HTR-8/SVneo (cell line): ENCODE results near the gene FAM81A.
A peak's percentile ranks its signal among the peaks of the same experiment; 100 is the strongest.

Experiments used
- DNase-seq: peaks from one replicate; pipeline ENCODE4 v3.0.0; 2011; ENCODE audit warnings: low spot score, mixed read lengths; ENCODE audit not compliant: insufficient read length
- FAIRE-seq: peaks from 2 replicates; lab custom pipeline; 2011; peaks lifted over from hg19 to GRCh38; lab: Jason Lieb, UNC

Gene FAM81A

DNA sequence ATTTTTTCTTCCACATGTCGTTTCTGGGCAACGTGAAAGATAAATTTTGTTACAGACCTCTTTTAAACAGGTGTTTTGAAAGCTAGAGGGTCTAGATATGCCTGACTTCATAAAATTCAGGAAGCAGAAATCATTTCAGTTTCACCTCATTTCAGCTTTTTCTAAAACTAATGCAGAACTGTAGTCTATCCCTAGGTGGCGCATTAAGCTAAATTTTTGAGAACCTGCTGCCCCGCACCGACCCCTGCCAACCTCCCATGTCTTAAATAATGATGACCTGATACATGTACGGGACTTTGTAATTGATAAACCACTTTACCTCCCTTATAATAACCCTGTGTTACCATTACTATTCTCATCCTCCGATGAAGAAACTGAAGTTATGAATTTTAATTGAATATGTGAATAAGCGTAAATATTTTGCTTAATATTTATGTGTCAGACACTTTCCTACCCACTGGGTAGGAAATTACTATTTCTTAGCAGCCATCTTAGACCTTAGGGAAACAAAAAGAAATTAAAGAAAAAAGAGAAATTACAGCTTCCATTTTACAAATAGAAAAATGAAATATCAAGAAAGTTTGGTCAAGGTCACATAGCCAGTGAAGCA lies 94.9 kb downstream of the FAM81A start:
- peak; percentile 38 for DNase-seq
- no peak for FAIRE-seq

DNA sequence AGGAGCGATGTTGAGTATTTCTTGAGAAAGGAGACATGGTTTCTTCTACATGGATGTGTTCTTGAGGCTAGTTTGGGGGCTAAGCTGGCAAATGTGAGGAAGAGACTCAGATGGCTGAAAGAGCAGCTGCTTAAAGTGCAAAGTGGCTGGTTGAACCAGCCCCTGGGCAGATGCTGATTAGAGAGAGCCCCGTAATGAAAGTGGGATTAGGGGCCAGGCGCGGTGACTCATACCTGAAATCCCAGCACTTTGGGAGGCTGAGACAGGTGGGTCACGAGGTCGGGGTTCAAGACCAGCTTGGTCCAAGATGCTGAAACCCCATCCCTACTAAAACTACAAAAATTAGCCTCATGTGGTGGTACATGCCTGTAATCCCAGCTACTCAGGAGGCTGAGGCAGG lies 98.6 kb downstream of the FAM81A start:
- FAIRE-seq = no peak
- no peak for DNase-seq

DNA sequence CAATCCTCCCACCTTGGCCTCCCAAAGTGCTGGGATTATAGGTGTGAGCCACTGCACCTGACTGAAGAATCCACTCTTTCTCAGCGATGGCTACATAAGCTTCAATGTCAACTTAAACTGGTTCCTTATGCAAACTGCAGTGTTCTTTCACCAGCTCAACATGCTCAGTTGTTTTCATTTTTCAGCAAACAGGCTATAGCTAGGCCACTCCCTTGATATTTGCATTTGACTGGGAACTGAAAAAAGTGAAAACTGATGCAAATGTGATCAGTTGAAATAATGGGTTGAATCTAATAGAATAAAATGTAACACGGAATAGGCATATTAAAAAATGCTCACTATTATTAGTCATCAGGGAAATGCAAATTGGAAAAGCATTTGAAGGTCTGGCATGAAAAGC lies 99.4 kb downstream of the FAM81A start:
- no peak for DNase-seq
- no peak for FAIRE-seq

GRCh38 chr15:59538494-59538893 lies 100.5 kb downstream of the FAM81A start:
- DNase-seq (no peak), FAIRE-seq (no peak)

- FAIRE-seq = no peak
- DNase-seq = no peak
These were observed 101.8 kb downstream of the FAM81A start for GRCh38 chr15:59539799-59540198.

- no peak for FAIRE-seq
- DNase-seq = no peak
These were observed 102.7 kb downstream of the FAM81A start for GRCh38 chr15:59540654-59541053.

DNA sequence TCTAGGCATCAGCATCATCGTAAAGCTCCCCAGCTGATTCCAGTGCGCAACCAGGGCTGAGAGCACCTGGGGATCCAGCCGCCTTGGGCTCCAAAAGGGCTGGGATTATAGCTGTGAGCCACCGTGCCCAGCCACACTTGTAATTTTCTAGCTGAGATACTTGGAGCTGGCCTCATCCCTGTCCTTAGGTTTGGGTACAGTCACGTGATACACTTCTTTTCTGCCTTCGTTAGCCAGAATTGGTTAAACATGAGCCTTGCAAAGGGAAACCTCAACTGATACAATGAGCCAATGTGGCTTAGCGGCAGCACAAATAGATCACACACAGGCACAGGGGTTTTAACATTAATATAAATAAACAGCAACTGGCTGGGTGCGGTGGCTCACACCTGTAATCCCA lies 103.8 kb downstream of the FAM81A start:
- DNase-seq = no peak
- no peak for FAIRE-seq

DNA sequence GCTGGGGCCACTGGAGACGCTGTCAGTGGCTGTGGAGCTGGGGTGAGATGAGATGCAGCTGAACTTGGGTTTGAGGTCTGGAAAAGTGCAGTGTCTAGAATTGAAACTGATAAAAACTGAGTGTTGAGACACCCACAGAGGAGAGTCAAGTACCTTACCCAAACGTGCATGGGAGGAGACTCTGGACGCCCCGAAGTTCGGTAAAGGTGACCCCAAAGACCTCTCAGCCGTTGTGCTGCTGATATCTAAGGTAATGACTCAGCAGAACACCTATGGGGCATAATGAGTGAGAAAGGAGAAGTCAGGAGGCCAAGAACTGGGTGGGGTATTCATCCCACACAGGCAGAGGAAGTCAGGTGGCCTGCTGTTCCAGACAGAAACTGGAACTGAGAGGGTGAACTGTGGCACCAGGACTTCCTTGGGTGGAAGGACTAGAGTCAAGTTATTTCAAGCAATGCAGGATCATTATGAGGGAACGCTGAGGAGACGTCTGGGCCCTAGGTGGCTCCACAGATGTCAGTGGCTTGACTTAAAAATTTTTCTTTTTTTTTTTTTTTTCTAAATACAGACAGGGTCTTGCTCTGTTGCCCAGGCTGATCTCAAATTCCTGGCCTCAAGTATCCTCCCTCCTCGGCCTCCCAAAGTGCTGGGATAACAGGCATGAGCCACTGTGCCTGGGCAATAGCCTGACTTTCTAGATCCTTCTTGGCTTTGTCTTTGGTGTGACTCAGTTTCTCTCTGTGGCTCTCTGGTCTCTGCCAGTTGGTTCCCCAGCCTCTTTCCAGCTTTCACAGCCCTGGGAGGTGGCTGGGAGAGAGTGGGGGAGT lies 105.9 kb downstream of the FAM81A start:
- no peak for DNase-seq

DNA sequence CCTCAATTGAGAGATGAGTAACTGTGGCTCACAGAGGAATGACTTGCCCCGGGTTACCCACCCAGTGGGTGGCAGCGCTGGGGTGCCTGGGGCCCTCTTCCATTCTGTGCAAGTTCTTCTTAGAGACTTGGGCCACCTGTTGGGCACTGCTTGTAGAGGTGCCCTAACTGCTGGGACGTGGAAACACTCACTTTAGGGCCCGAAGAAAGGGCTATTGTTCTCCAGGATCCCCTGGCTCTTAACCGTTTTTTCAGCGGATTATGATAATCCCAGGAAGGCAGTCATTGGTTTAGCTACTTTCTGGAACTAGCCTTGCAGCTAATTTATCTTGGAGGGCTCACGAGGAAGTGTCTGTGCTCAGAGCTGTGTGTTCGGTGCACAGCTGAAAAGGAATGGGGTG lies 107.6 kb downstream of the FAM81A start:
- DNase-seq = no peak
- FAIRE-seq = no peak

More for the DNA sequence above, 105.9 kb downstream of the FAM81A start:
- FAIRE-seq = no peak

DNA sequence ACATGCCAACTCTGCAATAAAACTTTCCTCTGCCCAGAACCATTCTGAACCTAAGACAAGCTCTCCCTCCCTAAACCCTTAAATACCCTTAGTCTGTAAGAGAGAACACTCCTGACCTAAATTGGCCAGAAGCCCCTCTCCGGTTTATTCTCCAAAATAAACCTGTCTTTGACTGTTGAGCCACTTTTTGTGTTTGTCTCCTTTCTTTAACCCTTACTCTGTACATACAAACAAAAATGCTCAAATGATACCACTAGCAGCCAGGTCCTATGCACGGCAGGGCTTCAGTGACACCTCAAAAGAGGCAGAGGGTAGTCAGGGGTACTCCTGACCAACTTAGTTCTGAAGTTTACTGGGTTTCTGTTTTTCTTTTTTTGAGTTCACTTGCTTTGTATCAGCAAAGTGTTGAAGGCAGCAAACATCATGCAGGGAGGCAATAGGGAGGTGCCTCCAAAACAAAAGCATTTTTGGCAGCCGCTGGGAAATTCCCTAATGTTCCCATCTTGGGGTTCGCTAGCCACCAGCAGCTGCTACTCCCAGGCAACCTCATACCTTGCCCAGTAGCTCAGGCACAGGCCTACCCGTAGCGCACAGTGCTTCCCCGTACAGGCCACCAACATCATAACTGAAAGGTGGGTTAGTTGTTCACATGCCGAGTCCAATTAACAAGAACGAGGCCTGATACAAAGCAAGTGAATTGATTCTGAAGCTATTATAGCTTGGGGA lies 110.7 kb downstream of the FAM81A start:
- FAIRE-seq (no peak), DNase-seq (no peak)

DNA sequence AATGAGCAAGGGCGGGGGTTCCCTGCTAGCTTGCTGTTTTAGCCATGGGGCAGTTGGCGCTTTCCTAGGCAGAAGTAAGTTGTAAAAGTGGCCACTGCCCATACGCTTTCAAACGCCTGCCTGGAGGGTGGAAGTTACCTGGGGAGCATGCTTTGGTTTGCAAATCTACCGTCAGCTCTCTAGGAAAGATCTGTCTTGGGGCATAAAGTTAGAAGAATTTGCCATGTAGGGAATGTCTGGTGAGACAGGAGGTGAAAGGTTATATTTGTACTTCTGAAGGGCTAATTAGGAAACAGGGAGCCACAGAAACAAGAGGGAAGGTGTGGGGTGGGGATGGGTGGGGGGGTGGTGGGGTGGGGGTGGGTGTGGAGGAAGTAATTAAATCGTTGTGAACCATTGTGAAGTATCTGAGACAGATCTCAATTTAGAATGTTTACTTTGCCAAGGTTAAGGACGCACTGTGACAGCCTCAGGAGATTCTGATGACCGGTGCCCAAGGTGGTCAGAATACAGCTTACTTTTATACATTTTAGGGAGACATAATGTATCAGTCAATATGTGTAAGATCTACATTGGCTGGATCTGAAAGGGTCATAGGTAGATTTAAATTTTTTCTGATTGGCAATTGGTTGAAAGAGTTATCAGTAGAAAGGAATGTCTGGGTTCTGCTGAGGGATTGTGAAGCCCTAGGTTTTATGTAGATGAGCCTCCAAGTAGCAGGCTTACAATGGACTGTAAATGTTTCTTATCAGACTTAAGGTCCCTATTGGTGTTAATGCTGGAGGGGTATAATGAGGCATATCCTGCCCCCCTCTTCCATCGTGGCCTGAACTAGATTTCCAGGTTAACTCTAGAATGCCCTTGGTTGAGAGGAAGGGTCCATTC lies 111.6 kb downstream of the FAM81A start:
- DNase-seq = no peak
- FAIRE-seq = no peak

GRCh38 chr15:59550530-59550929 lies 112.5 kb downstream of the FAM81A start:
- DNase-seq (no peak), FAIRE-seq (no peak)

DNA sequence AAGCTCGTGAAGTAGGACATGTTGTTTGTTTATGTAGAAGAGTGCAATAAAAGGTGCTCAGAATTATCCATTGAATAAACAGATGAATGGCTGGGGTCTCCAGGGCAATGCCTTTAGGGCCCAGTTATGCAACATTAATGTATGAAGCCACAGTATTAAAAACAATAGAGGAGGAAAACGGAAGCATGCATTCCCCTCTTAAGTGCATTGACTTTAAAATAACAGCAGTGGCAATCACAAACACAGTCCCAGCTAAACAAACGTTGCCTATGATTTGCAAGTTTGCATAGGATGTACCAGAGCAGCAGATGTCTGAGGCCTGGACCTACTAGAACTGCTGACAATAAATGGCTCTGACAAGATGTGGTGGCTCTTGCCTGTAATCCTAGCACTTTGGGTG lies 113.0 kb downstream of the FAM81A start:
- DNase-seq = no peak
- FAIRE-seq = no peak

- DNase-seq (no peak), FAIRE-seq (no peak)
These were observed 116.1 kb downstream of the FAM81A start for GRCh38 chr15:59553879-59554735.

- no peak for FAIRE-seq
- DNase-seq = no peak
These were observed 117.7 kb downstream of the FAM81A start for GRCh38 chr15:59555696-59556095.

- FAIRE-seq (no peak), DNase-seq (no peak)
These were observed 118.4 kb downstream of the FAM81A start for GRCh38 chr15:59556380-59556779.

- no peak for DNase-seq
These were observed 119.6 kb downstream of the FAM81A start for GRCh38 chr15:59557581-59557980.

DNA sequence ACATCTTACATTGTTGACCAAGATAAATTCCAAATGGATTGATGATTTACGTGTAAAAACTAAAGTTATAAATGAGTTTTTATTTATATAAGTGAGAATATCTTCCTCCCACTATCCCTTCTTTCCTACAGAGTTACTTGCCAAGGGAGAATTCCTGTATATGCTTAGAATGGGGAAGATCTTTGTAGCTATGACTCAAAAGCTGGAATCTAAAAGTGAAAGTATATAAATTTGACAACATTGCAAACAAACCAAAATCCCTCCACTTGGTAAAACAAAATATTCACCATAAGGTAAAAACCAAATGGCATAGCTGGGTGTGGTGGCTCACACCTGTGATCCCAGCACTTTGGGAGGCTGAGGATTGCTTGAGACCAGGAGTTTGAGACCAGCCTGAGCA lies 120.9 kb downstream of the FAM81A start:
- FAIRE-seq = no peak

More at GRCh38 chr15:59557581-59557980, 119.6 kb downstream of the FAM81A start:
- no peak for FAIRE-seq

GRCh38 chr15:59561547-59561946 lies 123.6 kb downstream of the FAM81A start:
- DNase-seq = no peak
- no peak for FAIRE-seq

More for the DNA sequence above, 120.9 kb downstream of the FAM81A start:
- DNase-seq = no peak
